ENCODE measurements around the gene EGLN3. TPM values are rescaled to one million over a fixed set of nuclear protein-coding genes. Genes with fewer than 3 reads are reported as not detected.

EGLN3 gene
- total RNA-seq, 1 experiment from 2014 or later, result 20.0 TPM

- TF ChIP-seq MAX (CRISPR knock-in tag; IDR thresholded peaks at IDR 0.05) (no peak), ZBTB43 (CRISPR knock-in tag; IDR thresholded peaks at IDR 0.05) (no peak), ZNF281 (CRISPR knock-in tag; IDR thresholded peaks at IDR 0.05) (no peak), PRRX2 (CRISPR knock-in tag; IDR thresholded peaks at IDR 0.05) (no peak), TP53 (CRISPR knock-in tag; IDR thresholded peaks at IDR 0.05) (no peak), TEAD4 (CRISPR knock-in tag; IDR thresholded peaks at IDR 0.05) (no peak), ZNF121 (CRISPR knock-in tag; IDR thresholded peaks at IDR 0.05) (no peak), JUN (CRISPR knock-in tag; IDR thresholded peaks at IDR 0.05) (no peak)
These were observed 34.0 kb downstream of the EGLN3 start (continued) for GRCh38 chr14:33916663-33917565.

GRCh38 chr14:33915682-33916081 lies 35.2 kb downstream of the EGLN3 start:
- DNase-seq (ENCODE audit: low spot score), result no peak
- Mint-ChIP-seq H3K4me3 (no peak overlapping the region), H3K4me1 (peaks cover 27% of the 10 kb centered on the region), H3K27ac (no peak overlapping the region), H3K27me3 (ENCODE audit: low read depth) (no peaks in the 10 kb centered on the region), H3K9me3 (peaks cover 4% of the 10 kb centered on the region; the same call in 1 of the 2 replicates), H3K36me3 (peaks cover 6% of the 10 kb centered on the region; the same call in 1 of the 2 replicates)
- POLR2A ChIA-PET, result no interaction called here
- CTCF ChIA-PET, result no interaction called here
- TF ChIP-seq ZNF138 (CRISPR knock-in tag; conservative IDR thresholded peaks at IDR 0.05), result no peak
- TF ChIP-seq ETV6 (CRISPR knock-in tag; IDR thresholded peaks at IDR 0.05), result no peak
- TF ChIP-seq ZBTB43 (CRISPR knock-in tag; IDR thresholded peaks at IDR 0.05), result no peak
- no peak for TF ChIP-seq FOXK1 (CRISPR knock-in tag; IDR thresholded peaks at IDR 0.05)
- no peak for TF ChIP-seq TP53 (CRISPR knock-in tag; IDR thresholded peaks at IDR 0.05)
- no peak for TF ChIP-seq NFATC4 (CRISPR knock-in tag; IDR thresholded peaks at IDR 0.05)
- no peak for TF ChIP-seq AR (CRISPR knock-in tag; IDR thresholded peaks at IDR 0.05)
- no peak for TF ChIP-seq NR1H2 (CRISPR knock-in tag; IDR thresholded peaks at IDR 0.05)
- no peak for TF ChIP-seq ZNF281 (CRISPR knock-in tag; IDR thresholded peaks at IDR 0.05)
- no peak for TF ChIP-seq CBFB (CRISPR knock-in tag; IDR thresholded peaks at IDR 0.05; ENCODE audit: low read depth)
- no peak for TF ChIP-seq TCF7 (CRISPR knock-in tag; IDR thresholded peaks at IDR 0.05; ENCODE audit: low read depth)
- no peak for TF ChIP-seq ZNF512 (CRISPR knock-in tag; IDR thresholded peaks at IDR 0.05; ENCODE audit: borderline replicate concordance)
- no peak for TF ChIP-seq ESRRA (CRISPR knock-in tag; IDR thresholded peaks at IDR 0.05; ENCODE audit: borderline replicate concordance)
- no peak for TF ChIP-seq ZBTB21 (CRISPR knock-in tag; IDR thresholded peaks at IDR 0.05; ENCODE audit: borderline replicate concordance)
- TF ChIP-seq EMX1 (CRISPR knock-in tag; IDR thresholded peaks at IDR 0.05), result no peak
- no peak for ATAC-seq
